ENCODE results near the gene LLGL1.

GRCh38 chr17:18226284-18226945 lies 980 bp downstream of the LLGL1 start:
- no peak for TF ChIP-seq POLR2A (IDR thresholded peaks at IDR 0.05)
- TF ChIP-seq, protein P1, sequence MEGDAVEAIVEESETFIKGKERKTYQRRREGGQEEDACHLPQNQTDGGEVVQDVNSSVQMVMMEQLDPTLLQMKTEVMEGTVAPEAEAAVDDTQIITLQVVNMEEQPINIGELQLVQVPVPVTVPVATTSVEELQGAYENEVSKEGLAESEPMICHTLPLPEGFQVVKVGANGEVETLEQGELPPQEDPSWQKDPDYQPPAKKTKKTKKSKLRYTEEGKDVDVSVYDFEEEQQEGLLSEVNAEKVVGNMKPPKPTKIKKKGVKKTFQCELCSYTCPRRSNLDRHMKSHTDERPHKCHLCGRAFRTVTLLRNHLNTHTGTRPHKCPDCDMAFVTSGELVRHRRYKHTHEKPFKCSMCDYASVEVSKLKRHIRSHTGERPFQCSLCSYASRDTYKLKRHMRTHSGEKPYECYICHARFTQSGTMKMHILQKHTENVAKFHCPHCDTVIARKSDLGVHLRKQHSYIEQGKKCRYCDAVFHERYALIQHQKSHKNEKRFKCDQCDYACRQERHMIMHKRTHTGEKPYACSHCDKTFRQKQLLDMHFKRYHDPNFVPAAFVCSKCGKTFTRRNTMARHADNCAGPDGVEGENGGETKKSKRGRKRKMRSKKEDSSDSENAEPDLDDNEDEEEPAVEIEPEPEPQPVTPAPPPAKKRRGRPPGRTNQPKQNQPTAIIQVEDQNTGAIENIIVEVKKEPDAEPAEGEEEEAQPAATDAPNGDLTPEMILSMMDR (IDR thresholded peaks at IDR 0.05) = no peak
